GM19238 (cell line): ENCODE data around the gene MOGAT3.

Source experiments
- DNase-seq: peaks from one replicate; pipeline ENCODE4 v3.0.0; 2011; ENCODE audit warnings: low spot score; ENCODE audit not compliant: insufficient read length

Gene MOGAT3, protein sequence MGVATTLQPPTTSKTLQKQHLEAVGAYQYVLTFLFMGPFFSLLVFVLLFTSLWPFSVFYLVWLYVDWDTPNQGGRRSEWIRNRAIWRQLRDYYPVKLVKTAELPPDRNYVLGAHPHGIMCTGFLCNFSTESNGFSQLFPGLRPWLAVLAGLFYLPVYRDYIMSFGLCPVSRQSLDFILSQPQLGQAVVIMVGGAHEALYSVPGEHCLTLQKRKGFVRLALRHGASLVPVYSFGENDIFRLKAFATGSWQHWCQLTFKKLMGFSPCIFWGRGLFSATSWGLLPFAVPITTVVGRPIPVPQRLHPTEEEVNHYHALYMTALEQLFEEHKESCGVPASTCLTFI

DNA sequence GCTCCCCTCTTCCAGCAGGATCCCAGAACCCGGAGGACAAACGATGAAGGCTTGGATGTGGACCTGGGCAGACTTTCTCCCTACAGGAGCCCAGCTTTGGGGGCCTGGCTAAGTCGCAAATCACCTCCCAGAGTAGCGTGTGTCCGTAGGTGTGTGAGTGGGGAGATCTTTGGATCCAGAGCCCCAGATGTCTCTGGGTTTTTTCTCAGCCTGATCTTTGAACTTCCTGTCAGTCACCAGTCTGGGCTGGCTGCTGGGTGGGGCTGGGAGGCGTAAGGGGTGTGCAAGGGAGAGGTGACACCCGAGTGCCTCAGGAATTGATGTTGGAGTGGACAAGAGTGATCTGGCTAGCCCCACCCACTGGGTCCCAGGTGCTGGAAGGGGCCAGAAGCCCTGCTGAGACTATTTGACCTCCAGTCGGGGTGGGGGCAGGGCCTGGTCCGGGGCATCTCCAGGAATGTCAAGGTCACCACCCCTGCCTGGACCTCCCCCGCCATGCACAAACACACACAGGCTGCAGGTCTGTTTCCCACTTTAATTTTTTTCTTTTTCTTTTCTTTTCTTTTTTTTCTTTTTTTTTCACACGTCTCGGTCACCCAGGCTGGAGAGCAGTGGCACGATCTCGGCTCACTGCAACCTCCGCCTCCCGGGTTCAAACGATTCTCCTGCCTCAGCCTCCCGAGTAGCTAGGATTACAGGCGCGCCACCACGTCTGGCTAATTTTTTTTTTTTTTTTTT is at the start of gene MOGAT3:
TSS of gene MOGAT3 (minus strand) at position 175 of the 738 bp plus-strand sequence. CDS start 182 bp downstream, outside the sequence.
- no peak for DNase-seq

DNA sequence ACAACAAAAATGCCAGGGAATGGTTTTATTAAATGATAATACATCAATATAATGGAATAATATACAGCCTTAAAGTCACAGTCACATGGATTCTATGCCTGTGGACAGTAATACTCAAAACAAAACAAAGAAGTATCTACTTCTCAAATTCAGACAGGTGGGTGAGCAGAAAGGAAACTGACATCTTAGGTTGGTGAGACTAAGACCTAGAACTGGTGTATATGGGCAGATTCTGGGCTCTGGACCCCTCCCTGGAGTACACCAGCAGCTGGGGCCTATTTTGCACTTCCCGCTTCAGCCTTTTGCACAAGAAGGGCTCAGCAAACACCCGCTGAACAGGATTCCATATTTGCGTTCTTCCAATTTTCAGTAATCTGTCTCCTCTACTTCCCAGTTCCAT is 49.5 kb upstream of the MOGAT3 start:
- no peak for DNase-seq

DNA sequence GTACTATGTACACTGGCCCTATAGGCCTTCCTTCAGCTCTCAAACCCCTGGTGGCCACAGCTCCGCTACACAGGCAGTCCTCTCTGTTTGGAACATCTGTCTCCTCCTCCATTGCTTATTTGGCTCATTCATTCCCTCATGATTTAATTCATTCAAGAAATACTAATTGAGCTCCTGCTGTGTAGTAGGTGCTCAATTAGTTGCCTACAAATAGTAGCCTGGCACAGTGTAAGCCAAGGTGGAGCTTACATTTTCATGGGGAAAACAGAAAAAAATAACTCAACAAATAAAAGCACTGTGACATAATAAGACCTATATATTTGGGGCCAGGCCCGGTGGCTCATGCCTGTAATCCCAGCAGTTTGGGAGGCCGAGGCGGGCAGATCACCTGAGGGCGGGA is 47.4 kb upstream of the MOGAT3 start:
- DNase-seq: no peak

DNA sequence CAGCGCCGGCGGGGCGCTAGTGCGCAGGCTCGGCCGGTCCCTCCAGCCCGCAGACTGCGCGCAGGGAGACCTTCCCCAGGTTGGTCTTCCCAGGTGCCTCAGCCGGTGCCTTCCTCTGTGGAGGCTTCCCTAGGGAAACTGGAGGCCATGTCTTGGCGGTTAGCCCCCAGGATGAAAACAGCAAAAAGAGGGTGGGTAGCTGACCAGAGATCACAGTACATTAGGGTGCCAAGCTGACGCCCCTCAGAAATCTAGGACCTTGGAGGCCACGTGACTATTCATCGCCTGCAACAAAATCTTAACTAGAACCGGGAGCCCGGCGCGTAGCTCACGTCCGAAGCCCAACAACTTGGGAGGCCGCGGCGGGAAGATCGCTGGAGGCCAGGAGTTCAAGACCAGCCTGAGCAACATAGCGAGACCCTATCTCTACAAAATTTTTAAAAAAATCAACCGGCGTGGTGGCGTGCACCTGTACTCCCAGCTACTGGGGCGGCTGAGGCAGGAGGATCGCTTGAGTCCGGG is 44.4 kb upstream of the MOGAT3 start:
- DNase-seq: no peak

DNA sequence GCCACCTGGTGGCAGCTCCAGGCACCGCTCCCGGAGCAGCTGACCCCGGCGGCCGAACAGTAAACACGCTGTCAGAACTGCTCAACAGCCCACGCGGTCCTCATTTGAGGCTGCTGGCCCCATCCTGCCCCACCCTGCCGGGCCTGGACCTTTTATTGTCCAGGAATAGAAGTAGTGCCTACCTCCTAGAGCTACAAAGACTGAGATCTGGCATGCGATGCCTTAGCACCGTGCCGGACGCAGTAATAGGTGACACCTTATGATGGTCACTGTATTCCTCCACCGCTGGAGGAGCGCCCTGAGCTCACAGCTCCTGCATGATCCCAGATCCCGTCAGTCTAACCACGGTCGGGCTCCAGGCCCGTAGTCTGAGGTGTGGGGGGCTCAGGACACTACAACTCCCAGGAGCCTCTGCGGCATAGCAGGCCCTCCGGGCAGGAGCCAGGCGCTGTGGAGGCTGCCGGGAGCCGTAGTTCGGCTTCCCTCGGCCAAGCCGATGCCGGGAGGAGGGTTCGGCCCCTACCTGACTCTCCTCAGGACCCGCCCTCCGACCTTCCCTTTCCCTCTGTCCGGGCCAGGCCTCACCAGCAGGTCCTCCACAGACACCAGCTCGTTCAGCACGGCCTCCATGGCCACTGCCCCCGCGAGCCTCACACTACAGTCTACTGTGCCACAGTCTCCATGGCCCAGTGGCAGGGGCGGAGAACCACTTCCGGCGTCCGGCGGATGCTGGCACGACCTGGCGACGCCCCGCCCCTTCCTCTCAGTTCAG is 43.7 kb upstream of the MOGAT3 start, which contains the start of gene FIS1:
TSS of gene FIS1 (minus strand) at position 707 of the 772 bp plus-strand sequence. CDS start at position 630, 77 bp downstream.
- peak; percentile 89 for DNase-seq

DNA sequence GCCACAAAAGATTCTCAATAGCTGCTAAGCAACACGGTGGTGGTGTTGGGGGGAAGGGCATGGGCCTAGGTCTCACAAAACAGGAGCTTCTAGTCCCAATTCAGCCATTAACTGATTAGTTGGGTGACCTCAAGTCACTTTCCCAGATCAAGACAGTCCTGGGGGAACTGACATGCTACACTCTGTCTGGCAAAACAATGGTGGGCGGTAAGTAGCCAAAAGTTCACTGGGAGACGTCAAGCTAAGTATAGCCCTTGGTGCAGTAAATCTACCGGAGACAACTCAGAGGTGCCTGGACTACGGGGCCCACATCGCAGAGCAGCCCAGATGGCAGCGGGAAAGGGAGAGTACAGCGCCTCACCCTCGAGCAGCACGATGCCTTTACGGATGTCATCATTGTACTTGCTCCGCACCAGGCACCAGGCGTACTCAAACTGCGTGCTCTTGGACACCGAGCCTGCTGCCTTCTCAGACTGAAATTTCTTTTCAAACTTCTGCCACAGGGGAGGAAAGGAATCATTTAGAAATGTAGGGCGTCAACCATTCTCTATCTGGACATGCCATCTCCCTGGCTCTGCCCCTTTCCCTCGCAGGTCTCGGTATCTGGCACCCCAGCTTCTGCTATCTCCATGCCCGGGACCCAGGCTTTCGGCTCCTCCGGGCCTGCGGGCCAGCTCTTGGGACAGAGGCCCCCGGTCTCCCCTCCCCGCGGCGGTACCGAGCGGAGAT is 43.0 kb upstream of the MOGAT3 start:
- DNase-seq: no peak

DNA sequence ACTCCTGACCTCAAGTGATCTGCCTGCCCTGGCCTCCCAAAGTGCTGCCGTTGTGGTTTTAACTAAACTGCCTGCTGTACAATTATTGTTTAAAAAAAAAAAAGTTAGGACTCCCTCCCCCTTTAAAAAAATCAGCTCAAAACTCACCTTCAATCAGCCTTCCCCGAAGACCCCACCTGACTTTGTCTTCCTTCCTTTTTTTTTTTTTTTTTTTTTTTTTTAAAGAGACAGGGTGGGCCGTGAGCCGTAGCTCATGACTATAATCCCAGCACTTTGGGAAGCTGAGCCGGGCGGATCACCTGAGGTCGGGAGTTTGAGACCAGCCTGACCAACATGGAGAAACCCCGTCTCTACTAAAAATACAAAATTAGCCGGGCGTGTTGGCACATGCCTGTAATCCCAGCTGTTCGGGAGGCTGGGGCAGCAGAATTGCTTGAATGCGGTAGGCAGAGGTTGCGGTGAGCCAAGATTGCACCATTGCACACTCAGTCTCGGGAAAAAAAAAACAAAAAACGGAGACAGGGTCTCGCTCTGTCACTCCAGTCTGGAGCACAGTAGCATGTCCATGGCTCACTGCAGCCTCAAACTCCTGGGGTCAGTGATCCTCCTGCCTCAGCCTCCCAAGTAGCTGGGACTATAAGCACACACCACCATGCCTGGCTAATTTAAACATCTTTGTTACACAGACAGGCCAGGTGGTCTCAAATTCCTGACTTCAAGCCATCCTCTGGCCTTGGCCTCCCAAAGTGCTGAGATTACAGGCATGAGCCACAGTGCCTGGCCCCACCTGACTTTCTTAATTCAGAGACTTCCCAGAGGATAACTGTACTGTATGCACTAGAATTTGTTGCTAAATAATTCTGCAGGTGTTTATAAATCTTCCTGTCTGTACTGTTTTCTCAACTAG is 40.9 kb upstream of the MOGAT3 start:
- no peak for DNase-seq

DNA sequence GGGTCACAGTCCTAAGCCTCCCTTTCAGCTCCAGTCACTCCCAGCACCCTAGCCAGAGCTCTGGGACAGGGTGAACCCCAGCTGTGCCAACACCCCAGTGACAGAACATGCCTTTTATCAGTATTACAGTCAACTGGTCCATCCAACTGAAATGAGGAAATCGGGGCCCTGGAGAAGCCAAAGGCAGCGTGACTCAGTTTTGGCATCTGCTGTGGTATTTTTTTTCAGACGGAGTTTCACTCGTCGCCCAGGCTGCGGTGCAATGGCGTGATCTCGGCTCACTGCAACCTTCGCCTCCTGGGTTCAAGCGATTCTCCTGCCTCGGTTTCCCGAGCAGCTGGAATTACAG is 40.2 kb upstream of the MOGAT3 start:
- DNase-seq: no peak

DNA sequence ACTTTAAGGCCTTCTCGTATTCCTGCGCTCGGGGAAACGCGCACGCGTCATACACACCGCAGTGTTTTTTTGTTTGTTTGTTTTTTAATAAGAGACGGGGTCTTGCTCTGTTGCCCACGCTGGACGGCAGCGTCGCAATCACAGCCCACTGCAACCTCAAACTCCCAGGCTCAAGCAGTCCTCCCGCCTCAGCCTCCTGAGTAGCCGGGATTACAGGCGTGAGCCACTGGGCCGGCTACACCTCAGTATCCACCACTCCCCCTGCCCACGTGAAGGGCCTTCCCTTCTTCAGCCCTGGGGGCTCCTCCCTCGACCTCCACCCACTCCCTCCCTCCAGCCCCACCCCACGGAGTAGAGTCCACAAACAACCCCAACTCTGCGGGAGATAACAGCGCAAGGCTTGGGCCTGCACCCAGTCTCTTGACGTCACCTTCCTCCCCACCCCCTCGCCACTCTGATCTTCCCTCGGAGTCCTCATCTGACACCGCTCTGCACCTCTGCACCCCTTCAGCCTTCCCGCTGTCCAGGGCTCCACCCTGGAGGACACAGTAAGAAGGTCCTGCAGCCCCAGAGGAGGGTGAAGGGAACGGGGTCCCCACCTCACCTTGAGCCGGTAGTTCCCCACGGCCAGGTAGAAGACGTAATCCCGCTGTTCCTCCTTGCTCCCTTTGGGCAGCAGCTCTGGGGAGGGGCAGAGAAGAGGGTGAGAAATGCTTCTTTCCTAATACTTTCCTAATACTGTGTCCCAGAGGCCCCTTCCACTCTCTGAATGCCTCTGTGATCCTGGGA is 39.6 kb upstream of the MOGAT3 start:
- DNase-seq: no peak

DNA sequence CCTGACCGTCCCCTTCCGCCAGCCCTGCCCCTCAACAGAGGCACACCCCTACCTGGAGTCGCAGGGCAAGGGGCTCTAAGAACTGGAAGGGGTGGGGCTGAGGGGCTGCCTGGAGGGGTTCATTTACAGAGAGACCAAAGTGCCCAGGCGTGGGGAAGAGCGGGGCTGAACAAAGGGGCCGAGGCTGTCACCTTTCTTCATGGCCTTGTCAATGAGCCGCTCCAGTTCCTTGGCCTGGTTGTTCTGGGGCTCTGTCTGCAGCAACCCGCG is 39.0 kb upstream of the MOGAT3 start:
- DNase-seq: no peak

DNA sequence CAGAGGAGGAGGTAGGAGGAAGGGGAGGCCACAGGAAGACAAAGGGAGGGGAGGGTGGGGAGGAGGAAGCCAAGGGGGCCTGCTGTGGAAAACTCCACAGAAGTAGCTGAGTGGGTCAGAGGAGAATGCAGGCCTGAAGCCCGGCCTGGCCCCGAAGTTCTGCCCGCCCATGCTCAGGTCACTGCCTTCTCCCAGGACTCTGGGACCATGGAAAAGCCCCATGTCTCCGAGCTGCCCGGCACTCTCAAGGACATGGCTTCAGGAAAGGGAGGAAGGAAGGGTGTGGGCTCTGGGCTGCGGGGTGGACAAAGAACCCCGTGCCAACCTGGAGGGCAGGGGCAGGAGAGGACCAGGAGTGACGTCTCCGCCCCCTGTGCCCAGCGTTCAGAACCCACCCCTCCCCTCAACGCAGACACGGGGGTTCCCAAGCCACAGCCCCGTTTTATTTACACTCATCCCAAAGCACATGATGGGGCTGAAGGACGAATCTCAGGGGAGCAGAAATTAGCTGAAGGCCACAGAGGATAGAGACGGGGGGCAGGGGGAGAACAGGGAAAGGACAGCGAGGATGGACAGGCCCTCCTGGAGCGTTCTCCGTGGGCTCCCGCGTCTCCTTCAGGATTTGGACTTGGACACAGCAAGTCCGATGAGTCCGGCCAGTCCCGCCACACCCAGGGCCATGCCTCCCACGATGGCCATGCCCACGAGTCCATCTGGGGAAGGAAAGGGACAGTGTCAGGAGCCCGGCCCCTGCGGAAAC is 38.5 kb upstream of the MOGAT3 start:
- no peak for DNase-seq

DNA sequence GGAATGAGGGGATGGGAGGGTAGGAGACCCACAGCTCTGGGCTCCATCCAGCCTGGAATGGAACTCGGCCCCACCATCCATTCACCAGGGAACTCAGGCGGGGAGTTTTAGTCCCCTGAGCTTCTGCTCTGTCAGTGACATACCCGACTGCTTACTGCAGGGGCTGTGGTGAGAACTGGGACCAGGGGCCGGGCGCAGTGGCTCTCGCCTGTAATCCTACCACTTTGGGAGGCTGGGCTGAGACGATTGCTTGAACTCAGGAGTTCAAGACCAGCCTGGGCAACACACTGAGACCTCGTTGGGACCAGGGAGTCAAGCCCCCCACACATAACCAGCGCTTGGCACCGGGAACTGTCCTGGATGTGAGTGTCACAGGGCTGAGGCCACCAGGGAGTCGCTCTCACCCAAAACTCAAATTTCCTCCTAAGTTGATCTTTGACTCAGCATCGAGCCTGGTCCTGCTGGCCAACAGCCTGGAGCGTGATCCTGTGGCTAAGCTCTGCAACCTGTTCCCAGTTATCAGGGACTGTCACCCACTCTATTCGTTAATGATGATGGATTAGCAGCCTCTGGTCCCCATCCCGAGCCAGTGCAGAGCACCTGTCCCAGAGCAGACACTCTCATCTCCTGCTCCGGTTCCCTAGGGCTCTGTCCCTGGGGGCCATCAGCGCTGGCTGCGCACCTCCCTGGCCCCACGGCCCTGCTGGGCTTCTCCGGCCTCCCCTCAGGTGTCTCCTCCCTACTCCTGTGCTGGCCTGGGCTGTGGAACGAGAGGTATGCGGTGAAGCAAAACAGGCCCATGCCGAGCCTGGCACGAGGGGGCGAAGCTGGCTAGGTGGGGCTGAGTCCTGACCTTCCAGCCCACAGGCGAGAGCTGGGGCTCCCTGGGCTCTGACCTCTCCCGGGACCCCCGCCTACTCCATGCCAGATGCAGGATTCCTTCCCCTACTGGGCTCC is 37.7 kb upstream of the MOGAT3 start:
- DNase-seq: no peak

DNA sequence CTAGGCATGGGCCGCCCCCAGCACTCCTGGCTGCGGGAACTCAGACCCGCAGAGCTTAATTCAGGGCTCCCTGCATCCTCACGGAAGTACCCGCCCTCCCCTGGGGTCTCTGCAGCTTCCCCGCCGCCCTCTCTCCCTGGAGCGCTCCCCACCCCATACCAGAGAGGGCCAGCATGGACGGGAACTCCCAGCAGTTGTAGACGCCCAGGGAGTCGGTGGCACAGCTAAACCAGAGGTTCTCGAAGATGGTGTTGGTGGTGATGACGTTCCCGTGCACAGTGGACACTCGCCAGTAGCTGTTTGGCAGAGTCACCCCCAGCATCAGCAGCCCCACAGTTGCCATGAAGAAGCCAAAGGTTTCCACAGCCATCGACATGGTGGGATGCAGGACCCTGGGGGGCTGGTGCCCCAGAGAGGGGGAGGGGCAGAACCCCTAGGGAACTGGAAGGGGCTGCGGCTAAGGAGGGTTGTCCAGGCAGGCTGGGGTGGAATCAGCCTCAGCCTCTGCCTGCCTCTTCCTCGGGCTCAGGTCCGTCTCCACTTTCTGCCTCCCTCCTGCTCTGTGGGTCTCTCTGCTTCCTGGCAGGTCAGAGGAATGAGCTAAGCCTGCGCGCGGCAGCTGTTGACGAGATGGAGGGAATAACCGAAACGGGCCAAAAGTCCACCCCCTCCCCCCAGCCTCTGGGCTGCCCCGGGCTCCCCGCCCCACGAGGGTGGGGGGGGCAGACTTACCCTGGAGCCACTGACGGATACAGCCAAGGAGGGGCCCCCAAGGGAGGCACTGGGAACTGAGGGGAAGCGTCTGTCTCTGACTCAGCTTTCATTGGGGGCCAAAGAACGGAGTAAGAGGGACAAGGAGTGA is 36.6 kb upstream of the MOGAT3 start, which contains the start of gene CLDN15:
TSS of gene CLDN15 (minus strand) at position 597 of the 862 bp plus-strand sequence. CDS start at position 376, 221 bp downstream.
- no peak for DNase-seq

DNA sequence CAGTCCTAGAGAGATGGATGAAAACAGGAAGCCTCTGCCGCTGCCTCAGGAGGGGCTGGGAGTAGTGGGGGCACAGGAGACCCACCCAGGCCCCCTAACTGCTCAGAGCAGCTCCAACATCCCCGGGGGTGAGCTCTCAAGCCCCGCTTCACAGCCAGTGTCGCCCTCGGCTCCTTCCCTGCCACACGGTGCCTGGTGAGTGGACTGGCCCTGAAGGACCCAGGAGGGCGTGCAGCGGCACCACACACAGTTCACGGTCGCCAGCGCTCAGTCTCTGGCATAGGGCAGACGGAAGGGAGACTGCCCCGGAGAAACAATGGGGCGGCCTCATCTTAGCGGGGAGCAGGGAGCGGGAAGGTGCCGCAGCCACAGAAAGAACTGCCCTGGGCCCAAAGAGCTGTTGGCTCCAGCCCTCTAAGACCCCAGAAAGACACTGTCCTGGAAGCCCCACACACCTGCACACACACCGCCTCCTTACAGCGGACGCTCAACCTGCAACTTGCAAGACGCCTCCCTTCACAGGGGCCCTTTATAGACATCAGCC is 35.5 kb upstream of the MOGAT3 start:
- no peak for DNase-seq

DNA sequence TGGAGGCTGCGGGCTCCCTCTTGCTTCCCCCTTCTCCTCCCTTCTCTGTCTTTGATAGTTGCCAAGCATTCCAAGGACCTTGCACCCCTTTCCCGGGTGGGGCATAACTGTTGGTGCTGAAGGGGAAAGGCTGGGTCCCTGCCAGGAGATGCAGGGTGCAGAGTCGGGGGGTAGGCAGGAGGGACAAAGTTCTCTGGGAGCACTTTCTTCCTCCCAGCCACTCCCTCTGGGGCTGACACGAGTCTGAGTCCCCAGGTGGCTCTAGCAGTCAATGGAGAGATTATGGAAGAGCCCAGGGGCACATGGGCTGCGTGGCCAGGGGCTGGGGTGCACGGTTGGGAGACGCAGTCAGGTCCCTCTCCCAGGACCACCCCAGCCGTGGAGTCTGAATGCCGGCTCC is 34.7 kb upstream of the MOGAT3 start:
- no peak for DNase-seq

DNA sequence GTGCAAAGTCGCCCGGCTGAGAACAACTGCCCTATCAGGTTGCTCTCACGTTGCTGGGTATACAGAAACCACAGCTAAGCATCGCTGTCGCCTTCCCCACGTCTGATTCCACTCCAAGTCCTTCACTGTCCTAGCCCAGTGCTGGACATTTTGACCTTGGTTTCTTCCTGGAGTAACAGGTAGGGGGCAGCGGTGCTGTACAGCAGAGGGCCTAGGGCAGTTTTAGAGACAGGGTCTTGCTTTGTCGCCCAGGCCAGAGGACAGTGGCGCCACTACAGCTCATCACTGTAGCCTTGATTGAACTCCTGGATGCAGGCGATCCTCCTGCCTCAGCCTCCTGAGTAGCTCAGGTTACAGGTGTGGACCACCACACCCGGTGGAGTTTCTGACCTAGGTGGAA is 34.2 kb upstream of the MOGAT3 start:
- DNase-seq: no peak
